A172 (cell line): ENCODE data around the gene RERE. TPM values are rescaled to one million over a fixed set of nuclear protein-coding genes. Genes with fewer than 3 reads are reported as not detected.

Experiments
- DNase-seq: peaks from one replicate; pipeline ENCODE4 v3.0.0-alpha.2; 2015; ENCODE audit warnings: low spot score
- total RNA-seq: library from RNA; depleted of rRNA; stranded (reverse); fragments of >200 nt; shearing (Covaris generic); gene quantifications from 2 replicates; pipeline ENCODE4 v1.2.3, GENCODE V29; 2014

The RERE gene
- total RNA-seq, 1 experiment from 2014 or later: 7.0 TPM

DNA sequence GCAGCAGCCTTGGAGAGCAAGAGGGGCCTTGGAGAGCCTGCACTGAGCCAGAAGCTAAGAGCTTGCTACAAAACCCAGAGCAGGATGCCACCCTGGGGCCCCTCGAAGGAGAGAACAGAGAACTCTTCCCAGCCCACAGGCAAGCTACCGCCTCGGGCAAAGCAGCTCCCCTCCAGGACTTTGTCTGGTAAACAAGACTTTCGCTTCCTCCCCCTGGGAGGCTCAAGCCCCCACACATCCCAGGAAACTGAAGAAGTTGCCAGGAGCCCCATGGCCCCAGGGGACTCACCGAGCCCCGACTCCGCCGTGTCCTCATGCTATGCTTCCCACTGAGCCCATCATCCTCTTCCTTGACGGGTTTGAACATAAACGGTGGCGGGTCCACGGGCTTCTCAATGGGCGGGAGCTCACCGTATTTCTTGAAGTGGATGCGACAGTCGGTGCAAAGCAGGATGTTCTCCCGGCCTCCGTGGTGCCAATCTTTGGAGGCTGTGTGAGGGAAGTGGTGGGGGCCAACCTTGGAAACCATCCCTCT lies 453.6 kb downstream of the RERE start:
- DNase-seq: no peak

DNA sequence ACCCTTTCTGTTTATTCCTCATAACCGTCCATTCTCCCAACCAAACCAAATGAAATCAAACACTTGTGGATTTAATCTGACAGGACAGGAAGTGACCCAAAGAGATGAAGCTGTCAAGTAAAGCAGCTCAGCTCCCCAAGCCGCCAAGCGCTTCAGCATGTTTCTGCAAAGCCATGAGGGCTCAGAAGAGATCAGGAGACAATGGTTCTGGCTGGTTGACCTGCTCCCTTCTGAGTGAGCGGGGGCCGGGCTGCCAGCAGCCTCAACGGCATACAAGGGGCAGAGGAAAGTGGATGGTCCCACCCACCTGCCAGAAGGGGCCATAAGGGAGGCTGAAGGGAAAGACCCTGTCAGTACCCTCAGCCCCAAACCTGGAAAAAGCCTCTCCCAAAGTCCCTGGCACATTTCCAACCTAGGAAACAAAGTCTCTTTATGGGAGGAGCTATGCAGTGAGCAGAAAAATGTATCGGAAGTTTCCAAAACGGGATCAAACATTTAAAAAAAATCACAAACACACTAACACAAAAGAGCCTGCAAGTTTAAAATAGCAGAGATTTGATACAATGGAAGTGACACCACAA lies 454.2 kb downstream of the RERE start:
- no peak for DNase-seq

DNA sequence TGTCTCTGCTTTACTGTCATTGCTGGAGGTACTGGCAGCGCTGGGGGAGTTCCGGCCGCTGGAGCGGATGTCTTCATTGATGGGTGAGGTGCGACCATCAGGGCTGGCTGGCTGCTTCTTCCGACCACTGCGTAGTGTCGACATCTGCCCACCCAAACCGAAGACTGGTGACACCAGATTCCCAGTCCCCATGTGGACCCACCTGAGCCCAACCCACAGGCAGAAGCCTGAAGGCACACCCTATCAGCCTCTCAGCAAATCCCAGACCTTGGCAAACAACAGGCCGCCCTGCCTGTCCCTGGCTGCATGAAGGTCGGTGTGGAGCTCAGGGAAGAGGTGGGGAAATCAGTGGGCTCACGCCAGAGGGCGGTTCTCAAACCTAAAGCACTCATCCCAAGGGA lies 454.7 kb downstream of the RERE start:
- no peak for DNase-seq

DNA sequence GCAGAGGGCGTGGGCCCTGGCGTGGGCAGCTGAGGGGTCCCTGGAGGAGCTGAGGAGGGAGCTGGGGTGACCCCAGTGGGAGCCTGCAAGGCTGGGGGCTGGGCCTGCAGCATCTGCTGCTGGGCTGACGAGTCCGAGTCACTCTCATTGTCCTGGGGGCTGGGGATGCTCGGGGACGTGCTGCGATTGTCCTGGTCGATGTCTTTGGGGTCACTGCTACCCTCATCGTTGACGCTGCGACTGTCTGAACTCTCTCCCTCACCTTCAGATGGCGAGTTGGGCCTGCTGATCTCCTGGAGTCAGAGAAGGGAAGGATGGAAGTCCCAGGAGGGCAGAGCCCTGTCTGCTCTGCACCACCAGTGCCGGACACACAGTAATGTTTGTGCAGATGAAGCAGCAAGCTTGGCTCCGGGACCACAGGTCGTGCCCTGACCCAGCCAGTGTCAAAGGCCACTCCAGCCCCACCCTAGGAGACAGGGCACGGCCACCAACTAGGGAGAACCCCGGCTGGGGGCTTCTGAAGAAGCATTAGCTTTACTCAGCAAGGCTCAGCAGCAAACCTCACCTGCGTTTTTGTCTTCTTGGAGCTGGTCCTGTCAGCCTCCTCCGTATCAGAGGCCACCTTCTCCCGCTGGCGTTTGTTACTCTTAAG lies 456.1 kb downstream of the RERE start:
- no peak for DNase-seq

DNA sequence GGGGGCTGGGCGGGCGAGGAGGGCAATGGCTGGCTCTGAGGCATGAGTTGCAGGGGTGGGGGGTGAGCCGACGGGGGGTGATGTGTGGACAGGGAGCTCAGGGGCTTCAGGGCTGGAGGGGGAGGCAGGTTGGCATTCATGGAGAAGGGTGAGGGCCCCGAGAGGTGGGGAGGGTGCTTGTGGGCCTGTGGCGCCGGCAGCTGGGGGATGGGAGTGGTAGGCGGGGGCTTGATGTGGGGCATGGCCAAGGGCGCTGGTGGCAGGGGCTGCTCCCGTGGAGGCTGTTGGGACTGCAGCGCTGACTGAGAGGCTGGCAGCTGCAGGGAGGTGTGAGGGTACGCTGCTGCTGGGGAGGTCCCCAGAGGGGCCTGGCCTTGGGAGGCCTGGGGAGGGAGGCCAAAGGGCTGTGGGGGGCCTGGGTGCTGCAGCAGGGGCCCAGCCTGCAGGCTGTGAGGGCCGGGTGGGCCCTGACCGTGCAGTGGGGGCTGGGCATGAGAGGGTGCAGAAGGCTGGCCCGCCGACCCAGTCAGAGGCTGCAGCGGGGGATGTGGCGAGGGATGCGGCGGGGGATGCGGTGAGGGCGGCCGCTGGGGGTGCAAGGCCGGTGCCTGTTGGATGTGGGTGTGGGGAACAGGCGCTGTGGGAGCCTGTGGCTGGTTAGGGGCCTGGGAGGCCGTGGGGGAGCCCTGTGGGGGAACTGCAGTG lies 456.8 kb downstream of the RERE start:
- DNase-seq: no peak

DNA sequence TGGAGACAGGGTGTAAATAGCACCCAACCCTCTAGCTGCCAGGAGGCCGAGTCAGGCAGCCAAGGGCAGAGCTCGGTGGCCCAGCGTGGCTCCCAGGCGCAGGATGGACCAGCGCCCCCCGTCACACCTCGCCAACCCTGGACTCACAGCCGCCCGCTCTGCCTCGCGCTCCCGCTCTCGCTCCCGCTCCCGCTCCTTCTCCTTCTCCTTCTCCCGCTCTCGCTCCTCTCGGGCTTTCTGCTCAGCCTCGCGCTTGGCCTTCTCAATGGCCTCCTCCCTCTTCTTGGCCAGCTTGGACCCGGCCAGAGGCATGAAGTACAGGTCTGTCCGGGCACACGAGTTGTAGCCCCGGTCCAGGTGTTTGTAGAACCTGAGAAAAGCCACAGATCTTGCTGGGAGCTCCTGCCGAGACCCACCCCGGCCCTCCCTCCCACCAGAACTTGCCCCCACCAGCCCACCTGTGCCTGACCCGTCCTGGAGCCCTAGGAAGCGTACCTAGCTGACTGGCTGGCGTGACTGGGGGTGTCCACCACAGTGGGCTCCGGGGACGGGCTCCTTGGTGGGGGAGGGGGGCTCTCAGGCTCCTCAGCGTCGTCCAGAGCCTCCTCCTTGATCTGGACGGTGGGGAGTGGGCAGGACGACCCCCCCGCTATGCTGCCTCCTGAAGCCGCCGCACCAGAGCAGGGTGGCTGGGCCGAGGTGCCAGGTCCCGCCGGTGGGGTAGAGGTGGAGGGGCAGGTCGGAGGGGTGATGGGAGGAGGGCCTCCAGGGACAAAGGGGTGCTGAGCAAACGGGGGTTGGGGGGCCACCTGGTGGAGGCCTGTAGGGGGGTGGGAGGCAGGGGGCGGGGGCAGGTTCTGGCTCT lies 457.6 kb downstream of the RERE start:
- DNase-seq: no peak

DNA sequence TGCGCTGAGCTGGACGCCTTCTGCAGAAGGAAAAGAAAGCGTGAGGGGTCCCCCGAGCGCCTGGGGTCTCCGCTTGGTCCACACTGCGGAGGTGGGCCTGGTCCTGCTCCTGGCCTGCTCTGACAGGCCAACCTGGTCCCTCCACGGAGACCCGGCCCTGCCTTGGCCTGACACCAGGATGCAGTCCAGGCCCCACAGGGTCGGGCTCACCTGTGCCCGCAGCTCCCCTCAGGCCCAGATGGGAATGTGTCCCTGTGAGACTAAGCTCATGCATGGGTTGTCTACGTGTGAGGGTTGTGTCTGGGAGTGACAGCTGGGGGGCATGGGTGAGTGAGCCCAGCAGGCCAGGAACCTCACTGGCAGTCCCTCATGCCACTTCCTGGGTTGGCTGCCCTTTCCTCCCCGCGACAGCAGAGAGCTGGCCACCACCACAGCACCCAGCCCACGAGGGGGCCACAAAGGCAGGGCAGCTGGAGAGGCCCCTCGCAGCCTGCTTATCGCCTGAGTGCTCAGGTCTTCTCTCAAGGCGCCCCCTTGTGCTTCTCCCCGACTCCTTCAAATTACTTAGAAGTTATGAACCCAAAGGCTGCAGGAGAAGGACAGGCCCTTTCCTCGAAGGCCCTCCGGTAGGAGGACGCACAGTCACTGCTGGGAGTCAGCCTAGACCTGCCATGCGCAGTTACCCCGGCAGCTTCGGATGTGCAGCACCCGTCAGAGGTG lies 458.4 kb downstream of the RERE start:
- DNase-seq: no peak

DNA sequence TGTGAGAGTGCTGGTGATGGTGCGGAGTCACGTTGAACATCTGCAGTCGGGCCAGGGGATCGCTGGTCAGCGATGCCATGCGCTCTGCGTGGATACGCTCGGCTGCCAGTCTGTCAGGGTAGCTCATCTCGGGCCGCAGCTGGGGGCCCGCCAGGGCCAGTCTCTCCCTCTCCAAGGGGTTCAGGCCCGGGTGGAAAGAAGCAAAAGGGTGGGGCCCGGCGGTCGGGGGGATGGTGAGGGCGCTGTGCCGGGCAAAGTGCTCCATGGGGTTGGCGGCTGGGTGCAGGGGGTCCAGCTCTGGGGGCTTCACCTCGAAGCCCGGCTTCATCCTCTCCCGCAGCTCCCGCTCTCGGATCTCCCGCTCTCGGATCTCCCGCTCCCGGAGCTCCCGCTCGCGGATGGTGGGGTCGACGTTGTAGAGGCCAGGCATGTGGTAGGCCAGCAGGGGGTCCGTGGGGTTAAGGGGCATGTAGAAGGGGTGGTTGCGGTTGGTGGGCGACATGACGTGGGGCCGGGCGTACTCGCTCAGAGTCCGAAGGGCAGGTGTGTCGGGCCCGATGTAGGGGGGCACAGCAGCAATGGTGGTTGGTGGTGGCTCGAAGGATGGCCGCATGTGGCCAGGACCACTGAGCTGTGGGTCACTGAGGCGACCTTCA lies 459.1 kb downstream of the RERE start:
- DNase-seq: no peak

DNA sequence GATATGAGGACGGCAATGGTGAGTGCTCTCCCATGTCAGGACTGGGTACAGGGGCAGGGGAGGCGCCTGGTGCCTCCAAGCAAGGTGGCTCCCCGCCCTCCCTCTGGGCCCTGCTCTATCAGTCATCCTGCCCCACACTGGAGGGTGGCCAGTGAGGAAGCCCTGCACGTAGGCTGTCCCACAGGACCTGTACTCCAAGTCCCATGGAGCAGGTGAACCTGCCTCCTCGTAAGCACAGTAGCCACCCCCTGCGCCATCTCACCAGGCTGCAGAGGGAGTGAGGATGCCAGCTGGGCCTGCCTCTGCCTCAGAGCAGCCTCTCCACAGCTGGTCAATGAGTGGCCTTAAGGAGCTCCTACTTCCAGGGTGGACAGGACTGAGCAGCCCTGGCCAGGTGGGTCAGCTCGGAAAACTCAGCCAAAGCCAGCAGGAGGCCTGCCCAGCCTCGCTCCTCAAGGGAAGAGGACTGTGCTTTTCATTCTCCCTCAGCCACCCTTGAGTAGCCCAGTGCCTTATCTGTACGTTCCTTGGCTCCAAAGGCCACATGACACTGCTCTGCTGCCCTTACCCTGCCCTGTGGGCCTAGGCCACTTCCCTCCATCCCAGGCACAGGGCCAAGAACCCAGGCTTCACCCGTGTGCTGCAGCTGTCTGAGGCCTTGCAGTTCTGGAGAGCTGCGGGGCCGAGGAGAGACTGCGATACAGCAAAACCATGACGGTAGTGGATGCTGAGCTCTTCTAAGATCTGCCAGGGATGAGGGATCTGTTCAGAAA lies 459.9 kb downstream of the RERE start:
- no peak for DNase-seq

DNA sequence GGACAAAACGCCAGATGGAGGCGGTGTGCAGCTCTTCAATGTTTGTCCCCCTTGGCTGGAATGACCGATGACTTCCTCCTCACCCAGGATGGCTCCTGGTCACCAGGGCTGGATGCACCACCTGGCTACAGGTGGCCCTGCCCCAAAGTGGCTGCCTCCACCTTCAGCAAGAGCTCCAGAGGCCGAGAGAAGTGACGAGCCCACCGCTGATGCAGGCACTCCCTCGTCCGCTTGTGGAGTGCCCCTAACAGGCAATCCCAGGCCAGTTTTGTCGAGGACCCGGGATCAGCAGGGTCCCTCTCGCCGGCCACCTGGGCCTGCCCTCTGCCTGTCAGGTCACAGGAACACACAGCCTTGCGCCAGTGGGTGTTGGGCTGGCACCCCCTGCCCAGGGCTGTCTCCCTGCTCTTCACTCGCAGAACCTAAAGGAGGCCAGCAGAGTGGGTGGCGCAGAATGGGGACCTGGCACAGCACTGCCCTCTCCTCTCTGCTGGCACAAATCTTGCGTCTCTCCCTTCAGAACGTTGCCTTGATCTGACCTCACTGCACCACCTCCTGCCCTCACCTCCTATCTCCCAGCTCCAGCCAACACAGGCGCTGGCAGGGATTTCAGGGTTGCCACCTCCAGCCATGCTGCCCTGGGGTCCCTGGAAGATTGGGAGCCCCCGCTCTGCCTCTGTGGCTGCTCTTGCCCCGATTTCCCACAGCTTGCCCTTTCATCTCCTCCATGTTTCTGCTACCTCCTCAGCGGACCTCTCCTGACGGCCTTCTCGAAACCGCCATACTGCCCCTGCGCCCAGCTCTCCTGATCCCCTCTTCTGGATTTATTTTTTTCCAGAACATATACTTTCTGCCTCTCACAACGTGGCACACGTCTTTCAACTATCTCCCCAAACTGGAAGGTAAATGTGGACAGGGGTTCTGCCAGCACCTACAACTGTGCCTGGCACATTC lies 460.9 kb downstream of the RERE start:
- DNase-seq: no peak

DNA sequence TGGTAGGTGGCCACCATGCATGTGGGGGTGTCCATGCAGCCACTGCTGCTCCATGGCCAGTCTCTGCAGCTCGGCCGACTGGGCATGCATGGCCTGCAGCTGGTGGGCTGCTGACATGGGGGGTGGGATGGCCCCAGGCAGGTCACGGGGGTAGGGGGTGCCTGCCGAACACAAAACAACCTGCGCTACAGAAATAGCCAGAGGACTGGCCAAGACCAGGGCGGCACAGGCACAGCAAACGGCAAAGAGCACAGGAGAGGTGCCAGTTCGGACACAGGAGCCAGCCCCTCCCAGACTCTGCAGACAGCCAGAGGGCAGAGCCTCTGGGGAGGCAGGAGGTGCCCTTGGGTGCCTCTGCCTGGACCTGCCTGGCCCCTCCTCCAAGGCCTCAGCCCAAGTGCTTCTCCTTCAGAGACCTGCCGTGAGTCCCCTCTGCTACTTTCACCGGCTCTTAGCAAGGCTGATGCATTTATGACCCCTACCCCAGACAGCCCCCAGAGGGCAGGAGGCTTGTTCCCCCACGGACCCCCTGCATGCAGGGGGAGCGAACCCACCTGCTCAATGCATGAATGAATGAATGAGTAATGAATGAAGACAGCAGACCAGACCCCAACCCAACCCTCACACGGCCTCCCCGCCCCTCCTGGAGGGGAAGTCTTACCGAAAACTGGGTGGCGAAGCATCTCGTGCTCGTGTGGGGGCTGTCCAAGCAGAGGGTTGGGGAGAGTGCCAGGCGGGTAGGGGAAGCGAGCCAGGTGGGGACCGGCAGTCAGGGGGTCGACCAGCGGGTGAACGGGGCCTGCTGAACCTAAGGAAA lies 461.8 kb downstream of the RERE start:
- DNase-seq: no peak

DNA sequence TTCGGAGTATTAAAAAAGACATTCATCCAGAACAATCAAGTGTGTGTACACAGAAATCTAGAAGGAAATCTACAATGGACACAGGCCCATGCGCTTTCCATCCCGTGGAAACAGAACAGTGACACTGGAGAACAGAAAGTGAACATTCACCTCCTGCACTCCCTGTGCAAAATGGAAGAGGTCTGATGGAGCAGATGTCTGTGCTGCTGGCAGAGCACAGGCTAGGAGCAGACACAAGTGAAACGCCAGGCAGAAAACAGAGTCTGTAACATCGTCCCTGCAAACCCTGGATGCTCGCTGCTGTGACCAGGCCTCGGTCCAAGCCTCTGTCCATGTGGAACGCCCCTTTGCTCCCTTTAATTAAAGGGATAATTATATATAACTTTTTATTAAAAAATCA lies 463.4 kb downstream of the RERE start:
- DNase-seq: no peak

DNA sequence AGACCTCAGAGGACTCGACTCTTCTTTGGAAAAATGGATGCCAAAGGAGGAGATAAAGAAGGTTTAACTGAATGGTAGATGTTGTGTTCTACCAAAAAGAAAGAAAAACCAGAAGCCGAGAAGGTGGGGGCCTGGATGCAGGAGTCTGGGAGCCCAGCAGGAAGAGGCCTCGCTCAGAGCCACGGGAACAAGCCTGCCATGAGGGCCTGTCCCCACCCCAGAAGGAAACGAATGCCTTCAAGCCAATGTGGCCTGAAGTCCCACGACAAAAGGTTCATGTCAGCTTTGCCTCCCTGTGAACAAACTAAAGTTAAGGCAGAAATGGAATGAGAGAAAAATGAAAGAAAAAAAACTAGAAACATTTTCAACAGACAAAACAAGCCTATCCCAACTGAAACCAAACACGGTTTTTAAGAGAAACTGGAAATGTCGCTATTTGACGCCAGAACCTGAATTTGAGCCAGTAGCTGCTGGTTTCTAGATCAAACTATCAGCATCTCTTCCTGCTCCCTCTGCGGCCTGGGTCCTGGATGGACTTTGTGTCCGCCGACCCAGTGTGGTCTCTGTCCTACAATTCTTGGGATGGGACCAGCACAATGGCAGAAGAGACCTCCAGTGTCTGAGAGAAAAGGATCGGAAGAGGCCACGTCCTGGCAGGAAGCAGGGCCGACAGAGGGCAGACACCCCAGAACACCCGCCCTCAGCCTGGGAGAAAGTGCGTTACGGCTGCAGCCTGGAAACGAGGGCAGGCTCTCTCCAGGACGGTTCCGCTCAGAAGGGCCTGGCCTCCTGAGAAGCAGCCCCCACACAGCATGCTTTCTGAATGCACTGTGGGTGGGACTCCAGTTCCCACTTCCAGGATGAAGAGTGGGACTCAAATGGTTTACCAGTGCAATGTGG lies 464.3 kb downstream of the RERE start:
- DNase-seq: no peak

DNA sequence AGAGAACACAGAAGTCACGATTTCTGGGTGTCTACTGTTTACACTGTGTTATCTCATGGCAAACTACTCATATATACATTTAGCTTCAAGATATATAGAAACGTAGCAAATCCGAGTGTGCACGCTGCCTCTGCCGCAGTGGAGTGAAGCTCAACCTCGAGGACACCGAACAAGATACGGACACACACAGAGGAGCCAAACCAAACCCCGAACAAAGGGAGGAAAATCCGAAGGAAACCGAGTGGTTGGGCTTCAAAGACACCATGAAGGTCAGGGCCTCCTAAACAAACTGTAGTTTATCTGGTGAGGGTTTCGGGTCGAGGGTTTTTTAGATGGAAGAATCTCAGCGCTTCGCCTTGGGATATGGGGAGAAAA lies 465.0 kb downstream of the RERE start:
- DNase-seq: no peak

DNA sequence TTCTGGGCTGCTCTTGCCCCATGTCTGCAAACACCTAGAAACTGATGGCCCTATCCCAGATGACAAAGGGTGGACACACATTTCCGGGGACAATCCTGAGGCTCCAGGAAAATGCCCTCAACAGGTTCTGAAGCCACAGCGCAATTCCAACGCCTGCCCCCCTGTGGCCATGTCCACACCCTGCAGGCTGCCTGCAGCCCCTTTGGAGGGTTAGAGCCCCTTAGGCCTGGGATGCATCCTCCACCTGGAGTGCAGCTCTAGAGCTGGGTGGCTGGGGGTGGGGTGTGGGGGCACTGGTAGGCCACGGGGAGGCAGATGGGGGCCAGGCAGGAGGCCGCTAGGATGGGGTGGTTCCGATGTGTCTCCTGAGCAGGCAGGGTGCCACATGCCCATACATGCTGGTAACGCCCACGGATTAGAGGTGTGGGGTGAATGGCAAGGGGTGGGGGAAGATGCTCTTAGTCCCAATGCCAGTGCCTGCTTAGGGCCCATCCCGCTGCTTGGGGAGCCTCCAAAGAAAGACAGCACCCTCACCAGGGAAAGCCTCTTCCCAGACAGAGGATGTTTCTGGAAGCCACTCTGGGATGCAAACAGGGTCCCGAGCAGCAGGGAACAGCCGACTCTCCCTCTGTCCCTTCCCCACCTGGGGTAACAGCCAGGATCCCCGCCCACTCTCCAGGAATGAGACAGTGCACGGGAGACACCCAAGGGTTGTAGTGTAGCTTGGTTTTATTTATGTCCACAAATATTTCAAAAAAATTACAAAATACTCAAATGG lies 465.6 kb downstream of the RERE start:
- no peak for DNase-seq
